Fibroblast of mammary gland (primary cell): ENCODE measurements around the gene FIBCD1.

Experiments used
- DNase-seq: peaks from one replicate; pipeline ENCODE4 v3.0.0-alpha.2; 2010; ENCODE audit warnings: low read depth
- H3K4me3 ChIP-seq: 2 replicates; pipeline ENCODE4 v1.5.1; 2011; ENCODE audit warnings: low read depth, mild to moderate bottlenecking, low read length, moderate library complexity; ENCODE audit not compliant: control insufficient read depth
- TF ChIP-seq, protein P1 (sequence below): conservative IDR thresholded peaks from 2 replicates; pipeline ENCODE4 v1.5.1; 2011; ENCODE audit warnings: low read depth, low read length, inconsistent platforms; ENCODE audit not compliant: control insufficient read depth, insufficient read depth

Gene FIBCD1

DNA sequence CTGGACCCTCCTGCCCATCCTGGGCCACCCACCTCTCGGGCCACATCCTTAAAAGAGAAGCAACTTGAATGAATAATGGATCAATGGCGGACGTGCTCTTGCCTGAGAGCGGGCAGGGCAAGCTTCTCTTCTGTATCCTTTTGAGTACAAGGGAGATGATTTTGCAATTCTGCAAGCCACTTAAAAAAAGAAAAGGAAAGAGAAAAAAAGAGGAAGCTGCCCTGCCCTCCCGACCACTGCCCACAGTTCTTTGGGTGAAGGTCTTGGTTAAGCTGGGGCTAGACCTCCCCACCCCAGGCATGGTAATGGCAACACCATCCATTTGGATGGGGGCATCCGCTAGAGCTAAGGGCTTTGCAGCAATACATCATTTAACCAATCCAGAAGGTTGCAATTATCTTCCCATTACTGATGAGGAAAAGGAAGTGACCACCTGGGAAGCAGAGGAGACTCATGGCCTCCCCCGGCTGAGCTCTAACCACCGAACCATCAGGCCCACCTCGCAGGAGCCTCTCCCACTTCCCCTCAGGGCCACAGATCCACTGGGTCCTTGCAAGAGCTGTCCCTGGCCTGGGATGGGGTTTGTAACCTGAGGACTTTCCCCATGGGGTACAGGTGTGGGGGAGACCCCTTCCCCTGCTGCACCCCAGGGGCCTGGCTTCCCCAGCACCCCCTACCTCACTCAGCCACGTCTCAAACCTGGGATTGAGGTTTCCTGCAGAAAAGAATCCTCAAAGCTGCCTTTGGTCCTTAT lies 42.1 kb upstream of the FIBCD1 start:
- DNase-seq = no peak
- TF ChIP-seq, protein P1, sequence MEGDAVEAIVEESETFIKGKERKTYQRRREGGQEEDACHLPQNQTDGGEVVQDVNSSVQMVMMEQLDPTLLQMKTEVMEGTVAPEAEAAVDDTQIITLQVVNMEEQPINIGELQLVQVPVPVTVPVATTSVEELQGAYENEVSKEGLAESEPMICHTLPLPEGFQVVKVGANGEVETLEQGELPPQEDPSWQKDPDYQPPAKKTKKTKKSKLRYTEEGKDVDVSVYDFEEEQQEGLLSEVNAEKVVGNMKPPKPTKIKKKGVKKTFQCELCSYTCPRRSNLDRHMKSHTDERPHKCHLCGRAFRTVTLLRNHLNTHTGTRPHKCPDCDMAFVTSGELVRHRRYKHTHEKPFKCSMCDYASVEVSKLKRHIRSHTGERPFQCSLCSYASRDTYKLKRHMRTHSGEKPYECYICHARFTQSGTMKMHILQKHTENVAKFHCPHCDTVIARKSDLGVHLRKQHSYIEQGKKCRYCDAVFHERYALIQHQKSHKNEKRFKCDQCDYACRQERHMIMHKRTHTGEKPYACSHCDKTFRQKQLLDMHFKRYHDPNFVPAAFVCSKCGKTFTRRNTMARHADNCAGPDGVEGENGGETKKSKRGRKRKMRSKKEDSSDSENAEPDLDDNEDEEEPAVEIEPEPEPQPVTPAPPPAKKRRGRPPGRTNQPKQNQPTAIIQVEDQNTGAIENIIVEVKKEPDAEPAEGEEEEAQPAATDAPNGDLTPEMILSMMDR = no peak
- no peak overlapping the region for H3K4me3 ChIP-seq

DNA sequence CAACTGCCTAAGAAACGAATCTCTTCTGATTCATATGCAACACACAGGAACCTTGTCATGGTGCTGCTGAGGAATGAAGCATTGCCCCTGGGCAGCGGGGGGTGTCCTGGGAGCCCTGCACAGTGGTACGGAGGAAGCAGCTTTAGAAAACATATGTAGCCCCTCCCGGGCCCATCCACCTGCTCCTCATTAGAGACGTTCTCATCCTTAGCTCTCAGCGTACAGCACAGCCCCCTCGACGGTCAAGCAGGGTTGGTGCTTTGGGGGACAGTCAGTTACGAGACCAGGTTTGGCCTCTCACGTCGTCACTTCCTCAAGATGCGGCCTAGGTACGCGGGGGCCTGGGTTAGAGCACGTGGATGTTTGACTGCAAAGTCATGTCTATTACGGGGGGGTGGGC lies 41.5 kb upstream of the FIBCD1 start:
- no peak for DNase-seq
- TF ChIP-seq, protein P1 = no peak
- H3K4me3 ChIP-seq = no peak overlapping the region

DNA sequence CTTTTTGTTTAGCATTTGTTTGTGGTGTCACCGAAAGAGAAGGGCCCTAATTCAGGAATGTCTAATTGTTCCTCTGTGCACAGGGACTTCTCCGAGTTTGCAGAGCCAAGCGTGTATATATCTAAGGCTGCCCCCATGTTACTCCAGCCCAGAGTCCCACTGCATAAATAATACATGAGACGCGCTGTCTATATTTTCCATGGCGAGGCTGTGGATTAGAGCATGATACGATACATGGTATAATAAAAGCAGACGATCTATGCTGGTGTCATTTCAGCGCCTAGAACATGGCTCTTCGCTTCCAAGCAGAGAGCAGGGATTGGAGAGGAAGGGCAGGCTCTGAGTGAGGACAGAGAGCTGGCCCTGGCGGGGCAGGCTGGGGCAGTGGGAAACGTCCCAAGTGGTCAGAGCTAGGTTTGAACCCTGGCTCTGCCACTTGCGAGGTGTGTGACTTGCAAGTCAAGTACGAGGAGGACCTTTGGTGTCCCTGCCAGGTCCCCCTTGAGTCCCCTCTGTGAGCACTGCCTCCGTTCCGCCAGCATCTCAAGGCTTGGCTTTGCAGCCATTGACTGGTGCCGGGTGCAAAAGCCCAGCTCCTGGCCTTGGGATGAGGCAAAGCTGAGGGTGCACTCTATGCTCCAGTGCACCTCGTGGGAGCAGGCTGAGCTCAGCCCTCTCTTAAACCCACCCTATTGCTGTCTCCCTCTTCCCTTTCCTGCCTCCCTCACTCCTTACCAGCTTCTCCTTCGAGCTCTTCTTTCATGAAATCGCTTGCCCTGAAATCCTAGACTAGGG lies 40.7 kb upstream of the FIBCD1 start:
- no peak for DNase-seq
- H3K4me3 ChIP-seq = no peak overlapping the region
- TF ChIP-seq, protein P1 = no peak

DNA sequence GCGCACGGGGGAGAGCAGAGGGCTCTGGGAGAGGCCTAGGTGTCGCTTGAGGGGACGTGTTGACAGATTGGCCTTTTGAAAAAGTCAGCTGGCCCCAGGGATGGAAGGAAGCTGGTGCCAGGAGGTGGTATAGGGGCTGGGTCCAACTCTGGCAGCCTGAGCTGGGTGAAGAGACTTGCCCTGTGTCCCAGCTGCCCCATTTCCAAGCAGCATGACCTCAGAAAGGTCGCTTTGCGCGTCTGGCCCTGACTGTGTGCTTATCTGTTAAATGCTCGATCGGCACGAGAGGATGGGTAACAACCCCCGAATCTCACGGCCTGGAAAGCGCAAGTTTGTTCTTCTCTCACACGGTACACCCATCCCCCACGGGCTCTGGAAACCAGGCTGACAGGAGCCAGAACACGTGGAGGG lies 38.8 kb upstream of the FIBCD1 start:
- H3K4me3 ChIP-seq = no peak overlapping the region
- TF ChIP-seq, protein P1 = no peak
- DNase-seq = no peak

DNA sequence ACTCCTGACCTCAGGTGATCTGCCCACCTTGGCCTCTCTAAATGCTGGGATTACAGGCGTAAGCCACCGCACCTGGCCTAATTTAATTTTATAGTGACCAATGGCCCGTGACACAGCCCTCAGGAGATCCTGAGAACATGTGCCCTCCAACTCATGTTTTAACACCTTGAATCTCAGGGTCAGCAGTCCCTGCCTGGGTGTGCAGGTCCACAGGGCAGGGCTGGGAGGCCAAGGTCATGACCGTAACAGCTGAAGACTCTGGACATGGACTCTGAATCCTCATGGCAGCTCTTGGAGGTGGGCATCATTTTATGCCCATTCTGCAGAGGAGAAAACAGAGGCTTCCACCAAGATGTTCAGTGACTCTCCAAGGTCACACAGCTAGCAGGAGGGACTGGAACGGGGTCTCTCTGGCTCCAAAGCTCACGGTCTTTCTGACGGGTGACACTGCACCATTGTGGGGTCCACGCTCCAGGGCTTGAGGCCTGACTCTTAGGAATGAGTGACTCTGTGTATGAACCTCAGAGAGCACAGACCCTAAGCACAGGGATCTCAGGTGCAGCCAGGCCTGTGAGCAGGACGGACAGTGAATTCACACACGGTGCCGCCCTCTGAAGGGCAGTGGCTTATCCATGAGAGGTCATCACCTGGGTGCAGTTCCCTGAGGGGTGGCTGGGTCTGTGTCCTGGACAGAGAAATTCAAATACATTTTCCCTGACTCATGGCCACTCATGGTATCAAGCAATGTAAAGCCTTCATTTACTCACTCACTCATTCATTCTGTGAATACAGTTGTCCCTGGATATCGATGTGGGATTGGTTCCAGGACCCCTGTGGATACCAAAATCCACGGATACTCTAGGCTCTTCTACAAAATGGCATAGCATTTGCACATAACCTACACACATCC lies 37.1 kb upstream of the FIBCD1 start:
- TF ChIP-seq, protein P1 = no peak
- DNase-seq = no peak
- no peak overlapping the region for H3K4me3 ChIP-seq

DNA sequence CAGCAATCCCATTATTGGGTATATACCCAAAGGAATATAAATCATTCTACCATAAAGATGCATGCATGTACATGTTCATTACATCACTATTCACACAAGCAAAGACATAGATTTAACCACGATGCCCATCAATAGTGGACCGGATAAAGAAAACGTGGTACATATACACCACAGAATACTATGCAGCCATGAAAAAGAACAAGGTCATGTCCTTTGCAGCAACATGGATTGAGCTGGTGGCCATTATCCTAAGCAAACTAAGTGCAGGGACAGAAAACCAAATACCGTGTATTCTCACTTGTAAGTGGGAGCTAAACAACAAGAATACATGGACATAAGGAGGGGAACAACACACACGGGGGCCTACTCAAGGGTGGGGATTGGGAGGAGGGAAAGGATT lies 36.1 kb upstream of the FIBCD1 start:
- no peak for DNase-seq
- H3K4me3 ChIP-seq = no peak overlapping the region
- TF ChIP-seq, protein P1 = no peak
